Gastrocnemius medialis (tissue), 4 donors: ENCODE measurements around the gene GSTK1. TPM values are rescaled to one million over a fixed set of nuclear protein-coding genes. Genes with fewer than 3 reads are reported as not detected.
"Not testable (repeated sequence)": the region's sequence is repeated elsewhere in the genome, so short reads cannot be mapped to it uniquely, and the experiment has no call there.

Source experiments
- ATAC-seq, 2 donors: fragments of 150-250 bp; one replicate each; pipeline ENCODE4 v1.9.1; 2016
- DNase-seq, 2 donors: peaks; one replicate each; pipeline ENCODE4 v3.0.0-alpha.2; 2019
- H3K27ac ChIP-seq, 4 donors: fragments of 200-600 bp; sonication (generic); 1 replicate in 1 of 4; 2 replicates in 3 of 4; pipeline ENCODE4 v1.5.1; 2016 to 2018; ENCODE audit warnings: mild to moderate bottlenecking in 2 of 4, moderate library complexity in 1 of 4
- H3K27me3 ChIP-seq, 3 donors: fragments of 200-600 bp; sonication (generic) in 2 of 3; 1 replicate in 1 of 3; 2 replicates in 2 of 3; pipeline versions ENCODE4 v1.5.1 to v1.6.0; 2016 to 2019; ENCODE audit warnings: mild to moderate bottlenecking in 1 of 3, moderate library complexity in 1 of 3
- H3K36me3 ChIP-seq, 2 donors: fragments of 200-600 bp; sonication (generic) in 1 of 2; one replicate each; pipeline ENCODE4 v1.5.1; 2017 to 2018
- H3K4me1 ChIP-seq, 2 donors: fragments of 200-600 bp; sonication (generic) in 1 of 2; one replicate each; pipeline ENCODE4 v1.5.1; 2016 to 2017; ENCODE audit warnings: mild to moderate bottlenecking in 2 of 2
- H3K4me3 ChIP-seq, 4 donors: fragments of 200-600 bp; sonication (generic) in 3 of 4; 1 replicate in 1 of 4; 2 replicates in 3 of 4; pipeline ENCODE4 v1.5.1; 2016 to 2019; ENCODE audit warnings: mild to moderate bottlenecking in 2 of 4
- H3K9me3 ChIP-seq, 3 donors: fragments of 200-600 bp; sonication (generic) in 2 of 3; 1 replicate in 1 of 3; 2 replicates in 2 of 3; pipeline ENCODE4 v1.5.1; 2016 to 2019
- POLR2A ChIP-seq, 2 donors: fragments of 450-650 bp; IDR thresholded peaks; one replicate each; pipeline ENCODE4 v1.6.1; 2017; ENCODE audit warnings: antibody characterized with exemption in 2 of 2, mild to moderate bottlenecking in 2 of 2, moderate library complexity in 2 of 2
- in situ Hi-C, 4 donors: fragments of 200-750 bp; cut with MboI; loops; one replicate each; pipeline versions ENCODE4 v1.15.0 to v1.8.0; 2017; ENCODE audit warnings: low sequenced_read_pairs in 4 of 4
- intact Hi-C: fragments of 100-400 bp; cut with DNase I; formaldehyde crosslinking; loops from one replicate; pipeline ENCODE4 v1.15.1; 2023; ENCODE audit warnings: low total_unique reads
- total RNA-seq, 4 donors: library from RNA; depleted of rRNA; stranded (reverse); fragments of >200 nt; gene quantifications; one replicate each; pipeline versions ENCODE4 v1.1.0 to v1.2.3, GENCODE V29; 2016
- TF ChIP-seq, protein P1 (sequence below), 5 experiments: fragments of 450-650 bp in 3 of 5; fragments of 200-600 bp in 2 of 5; sonication (generic) in 2 of 5; IDR thresholded peaks in 4 of 5; conservative IDR thresholded peaks in 1 of 5; 1 replicate in 4 of 5; 2 replicates in 1 of 5; pipeline ENCODE4 v1.5.1; 2016 to 2019; ENCODE audit warnings: antibody characterized with exemption in 5 of 5, mild to moderate bottlenecking in 3 of 5, moderate library complexity in 3 of 5

GSTK1 gene
- total RNA-seq, 4 donors from 2014 or later = 59.5 to 114 (median 85.0) TPM

DNA sequence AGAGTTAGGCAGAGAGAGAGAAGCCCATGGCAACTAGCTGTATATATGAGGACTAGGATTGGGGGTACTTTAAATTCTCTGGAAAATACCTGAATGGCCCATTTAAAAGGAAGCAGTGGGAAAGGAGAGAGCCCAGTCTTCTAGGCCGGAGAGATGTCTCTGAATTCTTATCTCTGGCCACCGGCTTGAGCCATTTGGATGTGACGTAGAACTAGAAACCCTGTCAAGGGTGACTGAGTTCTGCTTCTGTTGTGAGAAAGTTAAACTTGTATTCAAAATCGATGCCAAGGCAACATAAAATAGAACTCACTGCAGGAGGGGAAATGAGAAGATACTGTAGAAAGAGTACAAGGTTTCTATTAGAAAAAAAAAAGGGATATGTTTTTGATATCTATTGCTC, 6.3 kb upstream of the GSTK1 start:
- H3K9me3 ChIP-seq = no peaks in the 10 kb centered on the region
- H3K36me3 ChIP-seq = no peaks in the 10 kb centered on the region
- no peak for DNase-seq
- no peaks in the 10 kb centered on the region for H3K27me3 ChIP-seq
- H3K27ac ChIP-seq = no peak overlapping the region
- ATAC-seq = no peak
- intact Hi-C loops (no loop called here), in situ Hi-C loops (no loop called here)
- H3K4me1 ChIP-seq = peaks cover 0 to 10% of the 10 kb centered on the region in 2 donors
- TF ChIP-seq, protein P1, sequence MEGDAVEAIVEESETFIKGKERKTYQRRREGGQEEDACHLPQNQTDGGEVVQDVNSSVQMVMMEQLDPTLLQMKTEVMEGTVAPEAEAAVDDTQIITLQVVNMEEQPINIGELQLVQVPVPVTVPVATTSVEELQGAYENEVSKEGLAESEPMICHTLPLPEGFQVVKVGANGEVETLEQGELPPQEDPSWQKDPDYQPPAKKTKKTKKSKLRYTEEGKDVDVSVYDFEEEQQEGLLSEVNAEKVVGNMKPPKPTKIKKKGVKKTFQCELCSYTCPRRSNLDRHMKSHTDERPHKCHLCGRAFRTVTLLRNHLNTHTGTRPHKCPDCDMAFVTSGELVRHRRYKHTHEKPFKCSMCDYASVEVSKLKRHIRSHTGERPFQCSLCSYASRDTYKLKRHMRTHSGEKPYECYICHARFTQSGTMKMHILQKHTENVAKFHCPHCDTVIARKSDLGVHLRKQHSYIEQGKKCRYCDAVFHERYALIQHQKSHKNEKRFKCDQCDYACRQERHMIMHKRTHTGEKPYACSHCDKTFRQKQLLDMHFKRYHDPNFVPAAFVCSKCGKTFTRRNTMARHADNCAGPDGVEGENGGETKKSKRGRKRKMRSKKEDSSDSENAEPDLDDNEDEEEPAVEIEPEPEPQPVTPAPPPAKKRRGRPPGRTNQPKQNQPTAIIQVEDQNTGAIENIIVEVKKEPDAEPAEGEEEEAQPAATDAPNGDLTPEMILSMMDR (IDR thresholded peaks at IDR 0.05 in 4 of 5, conservative IDR thresholded peaks at IDR 0.05 in 1 of 5) = no peak
- TF ChIP-seq POLR2A (IDR thresholded peaks at IDR 0.05) = no peak
- H3K4me3 ChIP-seq = no peak overlapping the region

DNA sequence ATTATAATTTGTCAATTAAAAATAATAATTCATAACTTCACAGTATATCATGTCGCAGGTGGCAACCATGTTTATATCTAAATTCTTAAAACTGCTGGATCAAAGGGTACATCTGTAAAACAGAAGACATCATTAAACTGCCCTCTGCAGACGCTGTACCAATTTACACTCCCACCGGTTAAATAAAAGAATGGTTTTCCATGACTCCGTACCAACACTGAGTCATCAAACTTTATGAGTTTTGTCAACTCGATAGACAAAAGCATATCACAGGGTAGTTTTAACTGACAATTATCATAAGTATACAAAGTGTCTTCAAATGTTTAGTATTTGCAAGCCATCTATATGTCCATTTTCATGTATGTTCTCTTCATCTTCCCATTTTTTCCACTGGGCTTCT, 5.7 kb upstream of the GSTK1 start:
- in situ Hi-C loops (no loop called here), intact Hi-C loops (no loop called here)
- no peaks in the 10 kb centered on the region for H3K36me3 ChIP-seq

DNA sequence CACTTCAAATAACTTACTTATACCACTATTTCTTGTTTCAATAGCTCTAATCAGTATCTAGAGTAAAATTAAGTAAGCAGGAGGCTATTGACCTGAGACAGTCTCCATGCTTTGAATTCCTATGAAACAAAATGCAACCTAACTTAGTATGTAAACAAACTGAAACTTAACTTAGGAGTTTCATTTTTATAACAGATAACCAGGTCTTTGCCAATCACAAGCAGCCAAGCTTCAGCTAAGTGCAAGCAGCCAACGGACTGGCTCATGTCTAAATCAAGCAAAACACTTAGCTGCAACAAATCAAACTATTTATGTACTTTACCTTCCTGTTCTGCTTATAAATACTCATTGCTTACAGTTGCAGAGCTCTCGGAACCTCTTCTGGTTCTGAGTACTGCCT, 4.4 kb upstream of the GSTK1 start:
- TF ChIP-seq, protein P1 (IDR thresholded peaks at IDR 0.05 in 4 of 5, conservative IDR thresholded peaks at IDR 0.05 in 1 of 5) = no peak
- TF ChIP-seq POLR2A (IDR thresholded peaks at IDR 0.05) = no peak
- intact Hi-C loops = no loop called here
- Histone ChIP-seq H3K27ac (peak overlapping the region in 1 of 4 donors; percentile 29), H3K36me3 (no peaks in the 10 kb centered on the region), H3K27me3 (no peaks in the 10 kb centered on the region), H3K4me3 (no peak overlapping the region), H3K4me1 (peaks cover 6 to 14% of the 10 kb centered on the region in 2 donors), H3K9me3 (no peaks in the 10 kb centered on the region)
- ATAC-seq = no peak
- DNase-seq = no peak
- in situ Hi-C loops = no loop called here

More for the DNA sequence above, 5.7 kb upstream of the GSTK1 start:
- no peaks in the 10 kb centered on the region for H3K27me3 ChIP-seq
- ATAC-seq (no peak), DNase-seq (no peak)
- H3K4me3 ChIP-seq = no peak overlapping the region
- H3K9me3 ChIP-seq = no peaks in the 10 kb centered on the region
- H3K4me1 ChIP-seq = peaks cover under 1 to 10% of the 10 kb centered on the region in 2 donors
- H3K27ac ChIP-seq = no peak overlapping the region
- no peak for TF ChIP-seq POLR2A (IDR thresholded peaks at IDR 0.05)
- TF ChIP-seq, protein P1 (IDR thresholded peaks at IDR 0.05 in 4 of 5, conservative IDR thresholded peaks at IDR 0.05 in 1 of 5) = no peak

DNA sequence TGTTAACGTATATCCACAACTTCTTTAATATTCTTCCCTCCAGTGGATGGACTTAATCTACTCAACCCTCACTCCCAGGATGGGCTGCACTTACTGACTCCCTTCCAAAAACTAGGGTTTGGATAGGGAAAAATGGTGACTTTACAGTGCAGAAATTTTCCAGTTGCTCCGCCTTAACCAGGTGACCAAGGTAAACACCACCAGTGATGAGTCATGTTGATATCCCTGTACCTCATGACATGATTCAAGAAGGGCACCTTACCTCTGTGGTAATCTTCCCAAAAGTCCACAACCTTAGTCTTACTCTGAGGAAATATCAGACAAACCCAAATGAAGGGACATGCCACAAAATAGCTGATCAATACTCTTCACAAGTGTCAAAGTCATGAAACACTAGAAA, 3.5 kb upstream of the GSTK1 start:
- Histone ChIP-seq H3K27me3 (no peaks in the 10 kb centered on the region), H3K27ac (no peak overlapping the region), H3K4me3 (no peak overlapping the region), H3K4me1 (peaks cover 10 to 22% of the 10 kb centered on the region in 2 donors), H3K9me3 (no peaks in the 10 kb centered on the region), H3K36me3 (no peaks in the 10 kb centered on the region)
- intact Hi-C loops (no loop called here), in situ Hi-C loops (no loop called here)
- TF ChIP-seq, protein P1 (IDR thresholded peaks at IDR 0.05 in 4 of 5, conservative IDR thresholded peaks at IDR 0.05 in 1 of 5) = no peak
- TF ChIP-seq POLR2A (IDR thresholded peaks at IDR 0.05) = no peak
- no peak for DNase-seq
- ATAC-seq = no peak

DNA sequence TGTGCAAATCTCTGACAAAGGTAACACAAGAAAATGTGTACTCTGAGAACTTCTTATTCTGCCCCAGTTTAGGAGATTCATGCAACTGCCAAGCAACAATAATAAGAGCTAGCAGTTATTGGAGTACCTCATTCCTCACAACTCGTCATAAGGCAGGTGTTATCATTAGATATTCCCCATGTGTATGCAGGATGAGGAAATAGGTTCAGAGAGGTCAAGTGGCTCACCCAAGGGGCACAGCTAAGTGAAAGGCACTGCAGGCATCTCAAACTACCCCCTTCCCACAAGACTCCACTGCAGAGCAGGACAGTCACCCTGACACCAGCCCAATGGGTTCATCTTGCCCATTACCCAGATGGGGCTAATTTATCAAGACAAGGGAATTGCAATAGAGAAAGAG, 1.3 kb upstream of the GSTK1 start:
- peaks cover 10 to 28% of the 10 kb centered on the region in 2 donors for H3K4me1 ChIP-seq
- intact Hi-C loops = loop anchor here (2.0 kb wide), 1 partner anchor 119 kb away; the partner anchor contains the start of gene ZYX
- no peaks in the 10 kb centered on the region for H3K9me3 ChIP-seq
- no peak for TF ChIP-seq POLR2A (IDR thresholded peaks at IDR 0.05)
- TF ChIP-seq, protein P1 (IDR thresholded peaks at IDR 0.05 in 4 of 5, conservative IDR thresholded peaks at IDR 0.05 in 1 of 5) = no peak
- DNase-seq = no peak
- no peak overlapping the region for H3K4me3 ChIP-seq
- H3K36me3 ChIP-seq = peaks cover 0 to 7% of the 10 kb centered on the region in 2 donors
- in situ Hi-C loops = no loop called here
- ATAC-seq = no peak
- H3K27me3 ChIP-seq = no peaks in the 10 kb centered on the region
- no peak overlapping the region for H3K27ac ChIP-seq

DNA sequence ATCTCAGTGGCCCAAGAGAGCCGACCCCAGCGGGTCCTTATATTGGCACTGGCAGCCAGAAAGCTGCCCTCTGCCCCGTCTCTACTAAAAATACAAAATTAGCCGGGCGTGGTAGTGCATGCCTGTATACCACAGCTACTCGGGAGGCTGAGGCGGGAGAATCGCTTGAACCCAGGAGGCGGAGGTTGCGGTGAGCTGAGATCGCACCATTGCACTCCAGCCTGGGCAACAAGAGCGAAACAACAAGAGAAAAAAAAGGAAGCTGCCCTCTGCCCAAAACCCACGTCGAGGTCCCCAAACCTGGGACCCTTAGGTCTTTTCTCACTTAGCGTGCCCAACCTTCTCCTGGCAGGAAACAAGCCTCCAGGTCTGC, 941 bp downstream of the GSTK1 start:
- Histone ChIP-seq H3K4me1 (peaks cover 10 to 20% of the 10 kb centered on the region in 2 donors), H3K27ac (peak overlapping the region; percentile 80 to 88 (median 87)), H3K4me3 (peak overlapping the region; percentile 74 to 96 (median 82)), H3K36me3 (peaks cover 0 to 30% of the 10 kb centered on the region in 2 donors)
- H3K9me3 ChIP-seq, H3K27me3 ChIP-seq, DNase-seq, ATAC-seq, intact Hi-C loops, in situ Hi-C loops: not testable (repeated sequence)
